ENCODE results near the gene FGD5. TPM values are rescaled to one million over a fixed set of nuclear protein-coding genes. Genes with fewer than 3 reads are reported as not detected.

Gene FGD5
- polyA plus RNA-seq, 3 donors from 2014 or later, result not detected

- H3K36me3 Mint-ChIP-seq, result no peaks in the 10 kb centered on the region
- H3K4me1 Mint-ChIP-seq, result no peaks in the 10 kb centered on the region
- no peak overlapping the region for H3K4me3 Mint-ChIP-seq
- no peak overlapping the region for H3K27ac Mint-ChIP-seq
- no peak for DNase-seq
- no peaks in the 10 kb centered on the region for H3K9me3 Mint-ChIP-seq
- H3K27me3 Mint-ChIP-seq (ENCODE audit: low read depth in 3 of 3), result peaks cover 0 to 5% (median 2%) of the 10 kb centered on the region in 3 donors
Observed at GRCh38 chr3:14867936-14868570, 49.3 kb downstream of the FGD5 start.

- Mint-ChIP-seq H3K27me3 (ENCODE audit: low read depth in 3 of 3) (peaks cover 0 to 3% (median 2%) of the 10 kb centered on the region in 3 donors), H3K36me3 (no peaks in the 10 kb centered on the region), H3K4me3 (no peak overlapping the region), H3K9me3 (no peaks in the 10 kb centered on the region), H3K27ac (no peak overlapping the region), H3K4me1 (no peaks in the 10 kb centered on the region)
- DNase-seq, result no peak
Observed at GRCh38 chr3:14869917-14870782, 51.4 kb downstream of the FGD5 start.

- no peak overlapping the region for H3K27ac Mint-ChIP-seq
- H3K4me3 Mint-ChIP-seq, result no peak overlapping the region
- H3K27me3 Mint-ChIP-seq (ENCODE audit: low read depth in 3 of 3), result peaks cover 0 to 7% (median 2%) of the 10 kb centered on the region in 3 donors
- H3K36me3 Mint-ChIP-seq, result no peaks in the 10 kb centered on the region
- H3K9me3 Mint-ChIP-seq, result no peaks in the 10 kb centered on the region
- no peaks in the 10 kb centered on the region for H3K4me1 Mint-ChIP-seq
- no peak for DNase-seq
Observed at GRCh38 chr3:14870783-14871060, 52.0 kb downstream of the FGD5 start.

- H3K4me1 Mint-ChIP-seq, result no peaks in the 10 kb centered on the region
- no peak overlapping the region for H3K4me3 Mint-ChIP-seq
- H3K27ac Mint-ChIP-seq, result no peak overlapping the region
- H3K27me3 Mint-ChIP-seq (ENCODE audit: low read depth in 3 of 3), result peaks cover 0 to 7% (median 2%) of the 10 kb centered on the region in 3 donors
- H3K36me3 Mint-ChIP-seq, result no peaks in the 10 kb centered on the region
- DNase-seq, result no peak
- no peaks in the 10 kb centered on the region for H3K9me3 Mint-ChIP-seq
Observed at GRCh38 chr3:14871456-14872200, 52.9 kb downstream of the FGD5 start.

GRCh38 chr3:14872706-14873105 is 53.9 kb downstream of the FGD5 start:
- H3K27ac Mint-ChIP-seq, result no peak overlapping the region

GRCh38 chr3:14874784-14875183 is 56.0 kb downstream of the FGD5 start:
- Mint-ChIP-seq H3K9me3 (no peaks in the 10 kb centered on the region), H3K36me3 (no peaks in the 10 kb centered on the region), H3K4me1 (no peaks in the 10 kb centered on the region), H3K4me3 (no peak overlapping the region), H3K27ac (no peak overlapping the region), H3K27me3 (ENCODE audit: low read depth in 3 of 3) (peaks cover 0 to 12% (median 3%) of the 10 kb centered on the region in 3 donors)
- no peak for DNase-seq

More at GRCh38 chr3:14872706-14873105, 53.9 kb downstream of the FGD5 start:
- Mint-ChIP-seq H3K4me3 (no peak overlapping the region), H3K4me1 (no peaks in the 10 kb centered on the region), H3K36me3 (no peaks in the 10 kb centered on the region), H3K27me3 (ENCODE audit: low read depth in 3 of 3) (peaks cover 0 to 7% (median 2%) of the 10 kb centered on the region in 3 donors), H3K9me3 (no peaks in the 10 kb centered on the region)
- no peak for DNase-seq

GRCh38 chr3:14875411-14876175 is 56.8 kb downstream of the FGD5 start:
- no peak for DNase-seq
- Mint-ChIP-seq H3K27ac (no peak overlapping the region), H3K36me3 (no peaks in the 10 kb centered on the region), H3K9me3 (no peaks in the 10 kb centered on the region), H3K4me1 (no peaks in the 10 kb centered on the region), H3K27me3 (ENCODE audit: low read depth in 3 of 3) (peaks cover 0 to 12% (median 2%) of the 10 kb centered on the region in 3 donors), H3K4me3 (no peak overlapping the region)

- Mint-ChIP-seq H3K36me3 (no peaks in the 10 kb centered on the region), H3K4me3 (no peak overlapping the region), H3K27ac (no peak overlapping the region), H3K9me3 (no peaks in the 10 kb centered on the region), H3K4me1 (no peaks in the 10 kb centered on the region), H3K27me3 (ENCODE audit: low read depth in 3 of 3) (peaks cover 0 to 13% (median 2%) of the 10 kb centered on the region in 3 donors)
- no peak for DNase-seq
Observed at GRCh38 chr3:14876921-14877333, 58.2 kb downstream of the FGD5 start.

- Mint-ChIP-seq H3K27ac (no peak overlapping the region), H3K4me1 (no peaks in the 10 kb centered on the region), H3K27me3 (ENCODE audit: low read depth in 3 of 3) (peaks cover 0 to 16% (median 2%) of the 10 kb centered on the region in 3 donors), H3K36me3 (no peaks in the 10 kb centered on the region), H3K4me3 (no peak overlapping the region), H3K9me3 (no peaks in the 10 kb centered on the region)
- DNase-seq, result no peak
Observed at GRCh38 chr3:14877469-14877868, 58.7 kb downstream of the FGD5 start.

- Mint-ChIP-seq H3K9me3 (no peaks in the 10 kb centered on the region), H3K4me1 (no peaks in the 10 kb centered on the region), H3K27me3 (ENCODE audit: low read depth in 3 of 3) (peaks cover 0 to 16% (median 2%) of the 10 kb centered on the region in 3 donors), H3K36me3 (no peaks in the 10 kb centered on the region), H3K4me3 (no peak overlapping the region), H3K27ac (no peak overlapping the region)
- no peak for DNase-seq
Observed at GRCh38 chr3:14879211-14879874, 60.6 kb downstream of the FGD5 start.

GRCh38 chr3:14880447-14881106 is 61.8 kb downstream of the FGD5 start:
- Mint-ChIP-seq H3K4me3 (no peak overlapping the region), H3K36me3 (no peaks in the 10 kb centered on the region), H3K27ac (no peak overlapping the region), H3K9me3 (no peaks in the 10 kb centered on the region), H3K27me3 (ENCODE audit: low read depth in 3 of 3) (peaks cover 2 to 14% (median 2%) of the 10 kb centered on the region in 3 donors), H3K4me1 (peaks cover 0 to 4% of the 10 kb centered on the region in 2 donors)
- no peak for DNase-seq

- Mint-ChIP-seq H3K36me3 (no peaks in the 10 kb centered on the region), H3K4me1 (peaks cover 0 to 5% of the 10 kb centered on the region in 2 donors), H3K27ac (no peak overlapping the region), H3K4me3 (no peak overlapping the region), H3K9me3 (no peaks in the 10 kb centered on the region), H3K27me3 (ENCODE audit: low read depth in 3 of 3) (peaks cover 2 to 21% (median 6%) of the 10 kb centered on the region in 3 donors)
- DNase-seq, result no peak
Observed at GRCh38 chr3:14883226-14883625, 64.5 kb downstream of the FGD5 start.

GRCh38 chr3:14884665-14885064 is 65.9 kb downstream of the FGD5 start:
- Mint-ChIP-seq H3K4me3 (no peak overlapping the region), H3K36me3 (no peaks in the 10 kb centered on the region), H3K4me1 (peaks cover 0 to 5% of the 10 kb centered on the region in 2 donors), H3K27me3 (ENCODE audit: low read depth in 3 of 3) (peaks cover 2 to 15% (median 9%) of the 10 kb centered on the region in 3 donors), H3K9me3 (no peaks in the 10 kb centered on the region), H3K27ac (no peak overlapping the region)
- DNase-seq, result no peak

All from immature natural killer cell (primary cell).